SK-N-SH treated with all-trans-retinoic acid at 6 μM for 48 hours (cell line): ENCODE data around the gene MAPKAPK2.

Experiments used
- ATAC-seq: fragments of 200-7000 bp; cut with Tn5 transposase; 3 replicates; pipeline ENCODE4 v1.9.1; 2020; ENCODE audit warnings: mild to moderate bottlenecking, moderate library complexity
- ARNTL ChIP-seq: fragments of 450-650 bp; formaldehyde crosslinking; IDR thresholded peaks from 2 replicates; pipeline ENCODE4 v1.5.0; 2020; ENCODE audit warnings: low read depth, mild to moderate bottlenecking, moderate library complexity, borderline replicate concordance
- BACH2 ChIP-seq: fragments of 250-450 bp; sonication (Bioruptor Pico); IDR thresholded peaks from 2 replicates; pipeline ENCODE4 v1.9.0; 2021; ENCODE audit warnings: mild to moderate bottlenecking, borderline replicate concordance
- CREB5 ChIP-seq: fragments of 250-450 bp; sonication (Bioruptor Pico); IDR thresholded peaks from 2 replicates; pipeline ENCODE4 v1.5.1; 2020; ENCODE audit warnings: low read depth, mild to moderate bottlenecking, moderate library complexity
- CSDC2 ChIP-seq: fragments of 250-450 bp; sonication (Bioruptor Pico); IDR thresholded peaks from 2 replicates; pipeline ENCODE4 v1.5.0; 2020; ENCODE audit warnings: mild to moderate bottlenecking, moderate library complexity
- CSRNP3 ChIP-seq: fragments of 250-450 bp; sonication (Bioruptor Pico); IDR thresholded peaks from 2 replicates; pipeline ENCODE4 v1.5.1; 2021; ENCODE audit warnings: mild to moderate bottlenecking, moderate library complexity
- ESRRG ChIP-seq: fragments of 250-450 bp; sonication (Bioruptor Pico); IDR thresholded peaks from 2 replicates; pipeline ENCODE4 v1.6.1; 2021; ENCODE audit warnings: mild to moderate bottlenecking
- ISL1 ChIP-seq: fragments of 250-450 bp; sonication (Bioruptor Pico); IDR thresholded peaks from 2 replicates; pipeline ENCODE4 v2.1.2; 2022; ENCODE audit warnings: mild to moderate bottlenecking, moderate library complexity
- OSR1 ChIP-seq: fragments of 250-450 bp; sonication (Bioruptor Pico); IDR thresholded peaks from 2 replicates; pipeline ENCODE4 v1.8.0; 2022; ENCODE audit warnings: moderate library complexity, mild to moderate bottlenecking, inconsistent platforms
- PATZ1 ChIP-seq: fragments of 250-450 bp; sonication (Bioruptor Pico); IDR thresholded peaks from 2 replicates; pipeline ENCODE4 v1.8.0; 2020; ENCODE audit warnings: mild to moderate bottlenecking, moderate library complexity, borderline replicate concordance
- POU6F1 ChIP-seq: fragments of 250-450 bp; sonication (Bioruptor Pico); IDR thresholded peaks from 2 replicates; pipeline ENCODE4 v1.8.0; 2021; ENCODE audit warnings: low read depth, mild to moderate bottlenecking, moderate library complexity, borderline replicate concordance
- RARB ChIP-seq: fragments of 250-450 bp; sonication (Bioruptor Pico); IDR thresholded peaks from 2 replicates; pipeline ENCODE4 v1.8.0; 2021; ENCODE audit warnings: mild to moderate bottlenecking, moderate library complexity
- TCF4 ChIP-seq: fragments of 250-450 bp; sonication (Bioruptor Pico); IDR thresholded peaks from 2 replicates; pipeline ENCODE4 v1.8.0; 2021; ENCODE audit warnings: mild to moderate bottlenecking, moderate library complexity, borderline replicate concordance
- TOX ChIP-seq: fragments of 250-450 bp; sonication (Bioruptor Pico); IDR thresholded peaks from 2 replicates; pipeline ENCODE4 v1.8.0; 2021; ENCODE audit warnings: mild to moderate bottlenecking, moderate library complexity, borderline replicate concordance
- TSHZ2 ChIP-seq: fragments of 250-450 bp; sonication (Bioruptor Pico); IDR thresholded peaks from 2 replicates; pipeline ENCODE4 v1.5.0; 2020; ENCODE audit warnings: mild to moderate bottlenecking, moderate library complexity
- ZFP3 ChIP-seq: fragments of 250-450 bp; sonication (Bioruptor Pico); IDR thresholded peaks from 2 replicates; pipeline ENCODE4 v1.5.0; 2020; ENCODE audit warnings: mild to moderate bottlenecking, moderate library complexity
- ZNF565 ChIP-seq: fragments of 450-650 bp; formaldehyde crosslinking; conservative IDR thresholded peaks from 2 replicates; pipeline ENCODE4 v1.5.0; 2020; ENCODE audit warnings: low read depth, mild to moderate bottlenecking, moderate library complexity
- ZNF70 ChIP-seq: fragments of 450-650 bp; formaldehyde crosslinking; IDR thresholded peaks from 2 replicates; pipeline ENCODE4 v1.5.0; 2020; ENCODE audit warnings: mild to moderate bottlenecking, moderate library complexity
- ZNF8 ChIP-seq: fragments of 450-650 bp; formaldehyde crosslinking; IDR thresholded peaks from 2 replicates; pipeline ENCODE4 v1.5.0; 2020; ENCODE audit warnings: mild to moderate bottlenecking, moderate library complexity

MAPKAPK2 gene

GRCh38 chr1:206721454-206721853 is 36.7 kb downstream of the MAPKAPK2 start:
- ATAC-seq = no peak
- TF ChIP-seq TOX (CRISPR knock-in tag) = no peak
- TF ChIP-seq CSDC2 (CRISPR knock-in tag) = no peak
- TF ChIP-seq PATZ1 (CRISPR knock-in tag) = no peak
- TF ChIP-seq TSHZ2 (CRISPR knock-in tag) = no peak
- TF ChIP-seq ZNF70 (CRISPR knock-in tag) = no peak
- TF ChIP-seq RARB (CRISPR knock-in tag) = no peak
- no peak for TF ChIP-seq ZNF8
- no peak for TF ChIP-seq ZNF565 (CRISPR knock-in tag)
- TF ChIP-seq BACH2 = no peak
- TF ChIP-seq, all 23 proteins: peak for 0

- no peak for TF ChIP-seq TCF4 (CRISPR knock-in tag)
- no peak for TF ChIP-seq CSRNP3 (CRISPR knock-in tag)
- no peak for TF ChIP-seq ZFP3 (CRISPR knock-in tag)
- TF ChIP-seq ZNF8 = no peak
- no peak for TF ChIP-seq TOX (CRISPR knock-in tag)
- no peak for TF ChIP-seq PATZ1 (CRISPR knock-in tag)
- no peak for TF ChIP-seq TSHZ2 (CRISPR knock-in tag)
- TF ChIP-seq POU6F1 (CRISPR knock-in tag) = no peak
- no peak for TF ChIP-seq ZNF70 (CRISPR knock-in tag)
- no peak for TF ChIP-seq ESRRG (CRISPR knock-in tag)
- no peak for TF ChIP-seq CREB5 (CRISPR knock-in tag)
- TF ChIP-seq ISL1 (CRISPR knock-in tag) = no peak
- no peak for TF ChIP-seq ARNTL (CRISPR knock-in tag)
- no peak for TF ChIP-seq OSR1 (CRISPR knock-in tag)
- no peak for TF ChIP-seq CSDC2 (CRISPR knock-in tag)
- no peak for ATAC-seq
Measured at GRCh38 chr1:206722751-206723461, 38.2 kb downstream of the MAPKAPK2 start.
